Measurements from ENCODE around the gene MAP3K20.
"Not testable (repeated sequence)": the region's sequence is repeated elsewhere in the genome, so short reads cannot be mapped to it uniquely, and the experiment has no call there.

The MAP3K20 gene

GRCh38 chr2:173235947-173236803 lies 160.5 kb downstream of the MAP3K20 start:
- DNase-seq (ENCODE audit: low spot score): no peak

GRCh38 chr2:173238385-173238784 lies 162.7 kb downstream of the MAP3K20 start:
- no peak for DNase-seq (ENCODE audit: low spot score)

- no peak for DNase-seq (ENCODE audit: low spot score)
Observed at GRCh38 chr2:173238831-173239230, 163.2 kb downstream of the MAP3K20 start.

GRCh38 chr2:173239644-173240043 lies 164.0 kb downstream of the MAP3K20 start:
- no peak for DNase-seq (ENCODE audit: low spot score)

GRCh38 chr2:173240083-173240482 lies 164.4 kb downstream of the MAP3K20 start:
- no peak for DNase-seq (ENCODE audit: low spot score)

- no peak for DNase-seq (ENCODE audit: low spot score)
Observed at GRCh38 chr2:173241643-173242042, 166.0 kb downstream of the MAP3K20 start.

- no peak for DNase-seq (ENCODE audit: low spot score)
Observed at GRCh38 chr2:173247156-173247555, 171.5 kb downstream of the MAP3K20 start.

- no peak for DNase-seq (ENCODE audit: low spot score)
Observed at GRCh38 chr2:173248381-173248780, 172.7 kb downstream of the MAP3K20 start.

- DNase-seq (ENCODE audit: low spot score): no peak
Observed at GRCh38 chr2:173249661-173250641, 174.3 kb downstream of the MAP3K20 start.

- no peak for DNase-seq (ENCODE audit: low spot score)
Observed at GRCh38 chr2:173251225-173251624, 175.6 kb downstream of the MAP3K20 start.

GRCh38 chr2:173252581-173252980 lies 176.9 kb downstream of the MAP3K20 start:
- DNase-seq (ENCODE audit: low spot score): no peak

- no peak for DNase-seq (ENCODE audit: low spot score)
Observed at GRCh38 chr2:173254659-173255058, 179.0 kb downstream of the MAP3K20 start.

GRCh38 chr2:173258701-173259100 lies 183.1 kb downstream of the MAP3K20 start:
- no peak for DNase-seq (ENCODE audit: low spot score)

GRCh38 chr2:173262356-173262755 lies 186.7 kb downstream of the MAP3K20 start:
- not testable (repeated sequence) for DNase-seq (ENCODE audit: low spot score)

GRCh38 chr2:173264151-173264550 lies 188.5 kb downstream of the MAP3K20 start:
- no peak for DNase-seq (ENCODE audit: low spot score)

- DNase-seq (ENCODE audit: low spot score): no peak
Observed at GRCh38 chr2:173264603-173265366, 189.1 kb downstream of the MAP3K20 start.

GRCh38 chr2:173271135-173271534 lies 195.5 kb downstream of the MAP3K20 start:
- no peak for DNase-seq (ENCODE audit: low spot score)

- no peak for DNase-seq (ENCODE audit: low spot score)
Observed at GRCh38 chr2:173271825-173272224, 196.2 kb downstream of the MAP3K20 start.

GRCh38 chr2:173272849-173273248 lies 197.2 kb downstream of the MAP3K20 start:
- no peak for DNase-seq (ENCODE audit: low spot score)

GRCh38 chr2:173278794-173279526 lies 203.3 kb downstream of the MAP3K20 start:
- DNase-seq (ENCODE audit: low spot score): no peak

- DNase-seq (ENCODE audit: low spot score): no peak
Observed at GRCh38 chr2:173279527-173279868, 203.9 kb downstream of the MAP3K20 start.

All from hematopoietic multipotent progenitor cell treated with erythropoietin and hydrocortisone succinate and interleukin-3 and kit ligand, for 15 days (in vitro differentiated cells).